GM18499 (cell line): Measurements from ENCODE around the gene LGI4.
"Not testable (repeated sequence)": the region's sequence is repeated elsewhere in the genome, so short reads cannot be mapped to it uniquely, and the experiment has no call there.

ENCODE experiments used
- ATAC-seq: cut with Tn5 transposase; IDR thresholded peaks from one replicate; pipeline ENCODE4 v1.9.1; 2021; ENCODE audit warnings: moderate number of reproducible peaks; ENCODE audit not compliant: insufficient read depth, unreplicated experiment

Gene LGI4

GRCh38 chr19:35162471-35163326 lies 27.8 kb upstream of the LGI4 start:
- ATAC-seq = no peak

GRCh38 chr19:35161434-35161743 lies 26.5 kb upstream of the LGI4 start:
- ATAC-seq = no peak

- ATAC-seq = no peak
Measured at GRCh38 chr19:35160629-35161433, 26.0 kb upstream of the LGI4 start.

- no peak for ATAC-seq
Measured at GRCh38 chr19:35159606-35160005, 24.7 kb upstream of the LGI4 start.

- ATAC-seq = no peak
Measured at GRCh38 chr19:35157431-35157830, 22.6 kb upstream of the LGI4 start.

- no peak for ATAC-seq
Measured at GRCh38 chr19:35156673-35157014, 21.8 kb upstream of the LGI4 start.

GRCh38 chr19:35155981-35156672 lies 21.3 kb upstream of the LGI4 start:
- no peak for ATAC-seq

- ATAC-seq = no peak
Measured at GRCh38 chr19:35155441-35155840, 20.6 kb upstream of the LGI4 start.

- no peak for ATAC-seq
Measured at GRCh38 chr19:35154525-35155406, 19.9 kb upstream of the LGI4 start, which contains the start of gene FXYD5. Gene FXYD5 (plus strand): TSS chr19:35154735. CDS start chr19:35155551, 816 bp downstream.

- ATAC-seq = no peak
Measured at GRCh38 chr19:35153701-35154524, 19.1 kb upstream of the LGI4 start.

GRCh38 chr19:35153129-35153522 lies 18.3 kb upstream of the LGI4 start:
- not testable (repeated sequence) for ATAC-seq

GRCh38 chr19:35151273-35152065 lies 16.6 kb upstream of the LGI4 start:
- no peak for ATAC-seq

GRCh38 chr19:35150445-35150844 lies 15.6 kb upstream of the LGI4 start:
- ATAC-seq = no peak

- no peak for ATAC-seq
Measured at GRCh38 chr19:35149463-35149862, 14.6 kb upstream of the LGI4 start.

- no peak for ATAC-seq
Measured at GRCh38 chr19:35146746-35147459, 12.0 kb upstream of the LGI4 start.

- no peak for ATAC-seq
Measured at GRCh38 chr19:35144600-35145436, 10.0 kb upstream of the LGI4 start.

GRCh38 chr19:35144259-35144599 lies 9.4 kb upstream of the LGI4 start:
- no peak for ATAC-seq
